GM12873 (cell line): Measurements from ENCODE around the gene AMDHD1.
A peak's percentile ranks its signal among the peaks of the same experiment; 100 is the strongest.

Experiments used
- CTCF ChIP-seq: IDR thresholded peaks from 2 replicates; pipeline ENCODE4 v1.5.1; 2012; ENCODE audit warnings: low read depth, mild to moderate bottlenecking, moderate library complexity, low read length, control low read depth; ENCODE audit not compliant: insufficient read depth; ENCODE audit errors: missing control alignments

The AMDHD1 gene

DNA sequence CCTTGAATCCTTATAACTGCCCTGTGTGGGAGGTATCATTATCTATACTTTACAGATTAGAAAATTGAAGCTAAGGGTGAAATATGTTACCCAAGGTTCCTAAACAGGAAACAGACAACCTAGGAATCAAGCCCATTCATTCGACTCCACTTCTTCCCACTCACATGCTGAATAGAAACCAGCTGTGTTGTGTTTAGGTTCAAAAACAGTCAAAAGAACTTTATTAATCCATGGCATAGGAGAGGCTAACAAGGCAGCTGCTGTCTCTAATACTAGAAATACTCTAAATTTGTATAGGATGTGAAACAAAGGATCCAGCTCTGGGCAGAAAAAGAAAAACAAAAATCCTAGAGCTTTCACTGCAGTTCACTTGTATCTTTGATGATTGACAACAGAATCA, 9.9 kb downstream of the AMDHD1 start:
- TF ChIP-seq CTCF, result no peak

DNA sequence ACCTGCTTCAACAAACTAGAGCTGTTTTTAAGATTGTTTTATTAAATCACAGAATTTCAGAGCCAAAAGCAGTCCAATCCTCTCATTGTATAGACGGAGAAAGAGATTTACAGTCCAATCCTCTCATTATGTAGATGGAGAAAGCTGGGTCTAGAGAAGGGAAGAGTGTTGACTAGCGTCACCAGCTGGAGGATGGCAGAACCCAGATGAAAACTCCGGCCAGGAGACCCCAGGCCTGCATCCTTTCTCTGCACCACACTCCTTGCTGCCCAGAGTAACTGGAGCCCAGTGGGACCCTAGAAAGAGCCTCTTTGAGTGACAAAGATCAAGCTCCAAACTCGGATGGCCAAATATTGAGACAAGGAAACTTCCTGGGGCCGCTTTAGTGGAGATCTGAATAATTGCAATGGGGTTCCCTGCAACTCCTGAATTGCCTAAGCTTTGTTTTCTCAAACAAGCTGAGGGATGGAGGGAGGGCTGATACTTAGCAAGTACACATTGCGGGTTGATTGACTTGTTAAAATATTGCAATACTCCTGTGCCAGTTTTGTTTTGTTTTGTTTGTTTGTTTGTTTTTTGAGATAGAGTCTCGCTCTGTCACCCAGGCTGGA, 12.5 kb downstream of the AMDHD1 start:
- no peak for TF ChIP-seq CTCF

GRCh38 chr12:95956557-95957145, 13.5 kb downstream of the AMDHD1 start:
- no peak for TF ChIP-seq CTCF

DNA sequence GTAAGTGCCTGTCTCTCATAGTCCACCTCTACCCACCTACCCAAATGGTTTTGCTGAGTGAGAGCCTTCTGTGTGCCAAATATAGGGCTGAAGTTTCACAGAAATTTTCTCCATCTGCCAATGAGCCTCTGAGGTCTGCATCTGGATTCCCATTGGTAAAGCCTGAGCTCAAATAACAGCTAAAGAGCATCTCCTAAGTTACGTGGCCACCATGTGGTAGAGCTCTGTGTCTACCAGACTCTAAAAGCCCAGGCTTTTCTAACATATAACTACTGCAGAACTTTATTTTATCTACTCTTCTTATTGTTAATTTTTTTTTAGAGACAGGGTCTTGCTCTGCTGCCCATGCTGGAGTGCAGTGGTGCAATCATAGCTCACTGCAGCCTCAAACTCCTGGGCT, 16.0 kb downstream of the AMDHD1 start:
- TF ChIP-seq CTCF, result no peak

- TF ChIP-seq CTCF, result no peak
Observed at GRCh38 chr12:95960241-95960640, 17.1 kb downstream of the AMDHD1 start.

- no peak for TF ChIP-seq CTCF
Observed at GRCh38 chr12:95962222-95962621, 19.1 kb downstream of the AMDHD1 start.

DNA sequence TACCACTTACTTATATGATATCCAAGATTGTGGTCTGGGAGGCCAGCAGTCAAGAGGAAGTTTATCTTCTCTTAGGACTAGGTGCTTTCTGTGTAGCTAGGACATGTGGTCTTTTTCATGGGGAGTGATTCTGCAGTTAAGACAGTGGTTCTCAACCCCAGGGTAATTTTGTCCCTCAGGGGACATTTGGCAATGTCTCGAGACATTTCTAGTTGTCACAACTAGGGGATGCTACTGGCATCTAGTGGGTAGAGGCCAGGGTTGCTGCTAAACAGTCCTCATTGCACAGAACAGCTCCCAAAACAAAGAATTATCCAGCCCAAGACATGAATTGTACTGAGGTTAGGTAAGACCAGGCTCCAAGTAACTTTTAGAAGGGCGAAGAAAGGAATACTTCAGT, 20.0 kb downstream of the AMDHD1 start:
- TF ChIP-seq CTCF, result peak; percentile 53
